ENCODE measurements around the gene FUS.

Gene FUS

DNA sequence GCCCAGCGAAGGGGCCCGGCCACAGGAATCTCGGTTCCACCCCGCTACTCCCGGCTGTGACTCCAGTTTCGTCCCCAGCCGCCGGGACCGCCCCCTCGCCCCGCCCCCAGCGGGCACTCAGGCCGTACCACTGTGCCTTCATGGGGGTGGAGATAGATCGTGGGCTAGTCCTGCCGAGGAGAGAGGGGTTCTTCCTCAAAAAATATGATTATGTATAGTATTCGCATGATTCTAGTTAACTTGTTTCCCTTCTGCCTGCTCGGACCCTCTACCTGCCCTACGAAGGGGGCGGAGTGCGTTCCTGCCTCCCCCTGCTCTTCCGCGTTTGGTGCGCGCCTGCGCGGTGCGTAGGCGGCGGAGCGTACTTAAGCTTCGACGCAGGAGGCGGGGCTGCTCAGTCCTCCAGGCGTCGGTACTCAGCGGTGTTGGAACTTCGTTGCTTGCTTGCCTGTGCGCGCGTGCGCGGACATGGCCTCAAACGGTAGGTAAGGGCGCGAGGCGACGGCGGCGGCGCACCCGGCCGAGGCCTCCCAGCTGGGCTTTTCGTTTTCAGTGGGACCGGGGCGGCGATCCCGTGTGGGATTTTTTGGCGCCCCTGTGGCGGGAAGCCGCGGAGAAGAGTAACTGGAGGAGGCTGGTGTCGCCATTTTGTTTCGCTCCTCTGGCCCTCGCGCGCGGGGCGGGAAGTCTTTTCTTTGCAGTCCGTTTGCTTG, at the start of gene FUS (continued):
- TF ChIP-seq ZBTB10 (tag by site-specific recombination; IDR thresholded peaks at IDR 0.05) (no peak), ZNF48 (tag by site-specific recombination; IDR thresholded peaks at IDR 0.05) (no peak), OSR2 (tag by site-specific recombination; IDR thresholded peaks at IDR 0.05) (no peak), ZNF664 (tag by site-specific recombination; IDR thresholded peaks at IDR 0.05) (0 out of 2 replicates have a peak, but pooled peaks have one; percentile 48), PATZ1 (tag by site-specific recombination; IDR thresholded peaks at IDR 0.05) (peak; percentile 87), ZNF394 (tag by site-specific recombination; IDR thresholded peaks at IDR 0.05; ENCODE audit: borderline replicate concordance) (peak; percentile 93), GFI1B (tag by site-specific recombination; IDR thresholded peaks at IDR 0.05) (peak; percentile 32; the same call in 1 of the 2 replicates), ELK4 (IDR thresholded peaks at IDR 0.05; ENCODE audit: borderline replicate concordance, low read depth, low read length) (no peak), ZNF501 (tag by site-specific recombination; IDR thresholded peaks at IDR 0.05) (peak; percentile 92), ZNF629 (tag by site-specific recombination; IDR thresholded peaks at IDR 0.05) (peak; percentile 75; the same call in 1 of the 2 replicates), ZNF639 (tag by site-specific recombination; IDR thresholded peaks at IDR 0.05) (peak; percentile 88), ZBTB20 (tag by site-specific recombination; IDR thresholded peaks at IDR 0.05) (0 out of 2 replicates have a peak, but pooled peaks have one; percentile 12), SP2 (tag by site-specific recombination; IDR thresholded peaks at IDR 0.05) (peak; percentile 85), ZNF423 (tag by site-specific recombination; IDR thresholded peaks at IDR 0.05) (no peak), ZNF146 (tag by site-specific recombination; IDR thresholded peaks at IDR 0.05) (peak; percentile 20; the same call in 1 of the 2 replicates), SP7 (tag by site-specific recombination; IDR thresholded peaks at IDR 0.05) (peak; percentile 92), ZNF132 (tag by site-specific recombination; IDR thresholded peaks at IDR 0.05; ENCODE audit: borderline replicate concordance) (no peak), ZSCAN23 (tag by site-specific recombination; IDR thresholded peaks at IDR 0.05) (peak; percentile 56; the same call in 1 of the 2 replicates), ZNF561 (tag by site-specific recombination; IDR thresholded peaks at IDR 0.05; ENCODE audit: borderline replicate concordance) (peak; percentile 15; the same call in 1 of the 2 replicates), INSM2 (tag by site-specific recombination; IDR thresholded peaks at IDR 0.05) (peak; percentile 74), SP3 (tag by site-specific recombination; IDR thresholded peaks at IDR 0.05) (peak; percentile 100), MEIS1 (CRISPR knock-in tag; IDR thresholded peaks at IDR 0.05; ENCODE audit: borderline replicate concordance) (no peak)
- TF ChIP-seq, protein P1, sequence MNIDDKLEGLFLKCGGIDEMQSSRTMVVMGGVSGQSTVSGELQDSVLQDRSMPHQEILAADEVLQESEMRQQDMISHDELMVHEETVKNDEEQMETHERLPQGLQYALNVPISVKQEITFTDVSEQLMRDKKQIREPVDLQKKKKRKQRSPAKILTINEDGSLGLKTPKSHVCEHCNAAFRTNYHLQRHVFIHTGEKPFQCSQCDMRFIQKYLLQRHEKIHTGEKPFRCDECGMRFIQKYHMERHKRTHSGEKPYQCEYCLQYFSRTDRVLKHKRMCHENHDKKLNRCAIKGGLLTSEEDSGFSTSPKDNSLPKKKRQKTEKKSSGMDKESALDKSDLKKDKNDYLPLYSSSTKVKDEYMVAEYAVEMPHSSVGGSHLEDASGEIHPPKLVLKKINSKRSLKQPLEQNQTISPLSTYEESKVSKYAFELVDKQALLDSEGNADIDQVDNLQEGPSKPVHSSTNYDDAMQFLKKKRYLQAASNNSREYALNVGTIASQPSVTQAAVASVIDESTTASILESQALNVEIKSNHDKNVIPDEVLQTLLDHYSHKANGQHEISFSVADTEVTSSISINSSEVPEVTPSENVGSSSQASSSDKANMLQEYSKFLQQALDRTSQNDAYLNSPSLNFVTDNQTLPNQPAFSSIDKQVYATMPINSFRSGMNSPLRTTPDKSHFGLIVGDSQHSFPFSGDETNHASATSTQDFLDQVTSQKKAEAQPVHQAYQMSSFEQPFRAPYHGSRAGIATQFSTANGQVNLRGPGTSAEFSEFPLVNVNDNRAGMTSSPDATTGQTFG (tag by site-specific recombination; IDR thresholded peaks at IDR 0.05; ENCODE audit: borderline replicate concordance) = no peak
- TF ChIP-seq, protein P2, sequence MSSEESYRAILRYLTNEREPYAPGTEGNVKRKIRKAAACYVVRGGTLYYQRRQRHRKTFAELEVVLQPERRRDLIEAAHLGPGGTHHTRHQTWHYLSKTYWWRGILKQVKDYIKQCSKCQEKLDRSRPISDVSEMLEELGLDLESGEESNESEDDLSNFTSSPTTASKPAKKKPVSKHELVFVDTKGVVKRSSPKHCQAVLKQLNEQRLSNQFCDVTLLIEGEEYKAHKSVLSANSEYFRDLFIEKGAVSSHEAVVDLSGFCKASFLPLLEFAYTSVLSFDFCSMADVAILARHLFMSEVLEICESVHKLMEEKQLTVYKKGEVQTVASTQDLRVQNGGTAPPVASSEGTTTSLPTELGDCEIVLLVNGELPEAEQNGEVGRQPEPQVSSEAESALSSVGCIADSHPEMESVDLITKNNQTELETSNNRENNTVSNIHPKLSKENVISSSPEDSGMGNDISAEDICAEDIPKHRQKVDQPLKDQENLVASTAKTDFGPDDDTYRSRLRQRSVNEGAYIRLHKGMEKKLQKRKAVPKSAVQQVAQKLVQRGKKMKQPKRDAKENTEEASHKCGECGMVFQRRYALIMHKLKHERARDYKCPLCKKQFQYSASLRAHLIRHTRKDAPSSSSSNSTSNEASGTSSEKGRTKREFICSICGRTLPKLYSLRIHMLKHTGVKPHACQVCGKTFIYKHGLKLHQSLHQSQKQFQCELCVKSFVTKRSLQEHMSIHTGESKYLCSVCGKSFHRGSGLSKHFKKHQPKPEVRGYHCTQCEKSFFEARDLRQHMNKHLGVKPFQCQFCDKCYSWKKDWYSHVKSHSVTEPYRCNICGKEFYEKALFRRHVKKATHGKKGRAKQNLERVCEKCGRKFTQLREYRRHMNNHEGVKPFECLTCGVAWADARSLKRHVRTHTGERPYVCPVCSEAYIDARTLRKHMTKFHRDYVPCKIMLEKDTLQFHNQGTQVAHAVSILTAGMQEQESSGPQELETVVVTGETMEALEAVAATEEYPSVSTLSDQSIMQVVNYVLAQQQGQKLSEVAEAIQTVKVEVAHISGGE (tag by site-specific recombination; conservative IDR thresholded peaks at IDR 0.05; ENCODE audit: low read depth) = peak; percentile 8; the same call in 1 of the 2 replicates

All from HEK293 (cell line).